Adrenal gland (tissue), 12 donors: Measurements from ENCODE around the gene LHX6. TPM values are rescaled to one million over a fixed set of nuclear protein-coding genes. Genes with fewer than 3 reads are reported as not detected.
A peak's percentile ranks its signal among the peaks of the same experiment; 100 is the strongest.

ENCODE experiments used
- DNase-seq, 7 donors: peaks; one replicate each; pipeline ENCODE4 v3.0.0-alpha.2; 2019 to 2020
- H3K27ac ChIP-seq, 5 donors: fragments of 200-600 bp; sonication (generic) in 4 of 5; 1 replicate in 3 of 5; 2 replicates in 2 of 5; pipeline versions ENCODE4 v1.5.1 to v1.8.0; 2016 to 2020; ENCODE audit warnings: mild to moderate bottlenecking in 1 of 5
- H3K27me3 ChIP-seq: fragments of 200-600 bp; 2 replicates; pipeline ENCODE4 v1.8.0; 2021
- H3K36me3 ChIP-seq, 2 donors: fragments of 200-600 bp; replicated peaks in 1 of 2; 1 replicate in 1 of 2; 2 replicates in 1 of 2; pipeline versions ENCODE4 v1.5.1 to v1.8.0; 2018 to 2022
- H3K4me1 ChIP-seq, 2 donors: fragments of 200-600 bp; replicated peaks in 1 of 2; 1 replicate in 1 of 2; 2 replicates in 1 of 2; pipeline versions ENCODE4 v1.5.1 to v1.8.0; 2018 to 2021
- H3K4me3 ChIP-seq, 4 donors: fragments of 200-600 bp; sonication (generic) in 3 of 4; one replicate each; pipeline ENCODE4 v1.5.1; 2016 to 2018
- H3K9me3 ChIP-seq, 3 donors: fragments of 200-600 bp; sonication (generic) in 1 of 3; replicated peaks in 1 of 3; 1 replicate in 2 of 3; 2 replicates in 1 of 3; pipeline versions ENCODE4 v1.5.1 to v1.8.0; 2016 to 2021
- CTCF ChIP-seq, 6 experiments: fragments of 450-650 bp in 4 of 6; fragments of 200-600 bp in 2 of 6; sonication (generic) in 1 of 6; IDR thresholded peaks; 1 replicate in 5 of 6; 2 replicates in 1 of 6; pipeline versions ENCODE4 v1.5.1 to v1.8.0; 2016 to 2021; ENCODE audit warnings: antibody characterized with exemption in 6 of 6, mild to moderate bottlenecking in 2 of 6, moderate library complexity in 1 of 6
- POLR2A ChIP-seq, 2 donors: fragments of 450-650 bp; IDR thresholded peaks; one replicate each; pipeline ENCODE4 v1.6.1; 2017; ENCODE audit warnings: antibody characterized with exemption in 2 of 2, mild to moderate bottlenecking in 2 of 2, moderate library complexity in 1 of 2
- WGBS, 4 donors: extraction: QIAGEN DNeasy Blood & Tissue Kit in 2 of 4; methylation state at CpG; one replicate each; pipeline versions ENCODE4 v1.1.5 to v1.1.7; 2013 to 2017; 5-methylcytosine and 5-hydroxymethylcytosine counted together
- intact Hi-C, 2 donors: fragments of 100-400 bp; cut with DNase I; formaldehyde crosslinking; loops; one replicate each; pipeline versions ENCODE4 v1.14.1 to v1.15.0; 2022 to 2023
- polyA plus RNA-seq, 3 donors: library from polyadenylated mRNA; stranded (reverse); fragments of 200-250 nt in 2 of 3; fragments of 350-450 nt in 1 of 3; fragmentation: Illumina TruSeq in 1 of 3; extraction: RNeasy Lipid Tissue Mini Kit (QIAGEN cat#74804) in 1 of 3; gene quantifications; one replicate each; pipeline ENCODE4 v1.2.3, GENCODE V29; 2013 to 2014
- total RNA-seq, 9 donors: library from RNA; depleted of rRNA in 4 of 9; stranded (reverse); fragments of >200 nt in 4 of 9; fragments of 120-200 nt in 1 of 9; fragmentation: NEBNext Ultra II Directional in 1 of 9; extraction: Animal tissue kit (Norgen Biotek cat#: 25700) in 1 of 9; gene quantifications; one replicate each; pipeline versions ENCODE4 v1.1.0 to v1.2.4, GENCODE V29; 2013 to 2023
- donor health status: healthy with polysubstance abuse.
- donor health status: Bipolar disorder and iron deficiency.
- donor health status: DM: yes; HTN: yes; CAD: no.
- donor health status: DM: no; HTN: no; CAD: no.
- donor health status: DM: no; HTN: no; CAD: no.
- donor health status: DM: yes; HTN: yes; CAD: no.

Gene LHX6
- total and polyA plus RNA-seq, 12 donors = 0.17 to 3.6 (median 1.5) TPM

DNA sequence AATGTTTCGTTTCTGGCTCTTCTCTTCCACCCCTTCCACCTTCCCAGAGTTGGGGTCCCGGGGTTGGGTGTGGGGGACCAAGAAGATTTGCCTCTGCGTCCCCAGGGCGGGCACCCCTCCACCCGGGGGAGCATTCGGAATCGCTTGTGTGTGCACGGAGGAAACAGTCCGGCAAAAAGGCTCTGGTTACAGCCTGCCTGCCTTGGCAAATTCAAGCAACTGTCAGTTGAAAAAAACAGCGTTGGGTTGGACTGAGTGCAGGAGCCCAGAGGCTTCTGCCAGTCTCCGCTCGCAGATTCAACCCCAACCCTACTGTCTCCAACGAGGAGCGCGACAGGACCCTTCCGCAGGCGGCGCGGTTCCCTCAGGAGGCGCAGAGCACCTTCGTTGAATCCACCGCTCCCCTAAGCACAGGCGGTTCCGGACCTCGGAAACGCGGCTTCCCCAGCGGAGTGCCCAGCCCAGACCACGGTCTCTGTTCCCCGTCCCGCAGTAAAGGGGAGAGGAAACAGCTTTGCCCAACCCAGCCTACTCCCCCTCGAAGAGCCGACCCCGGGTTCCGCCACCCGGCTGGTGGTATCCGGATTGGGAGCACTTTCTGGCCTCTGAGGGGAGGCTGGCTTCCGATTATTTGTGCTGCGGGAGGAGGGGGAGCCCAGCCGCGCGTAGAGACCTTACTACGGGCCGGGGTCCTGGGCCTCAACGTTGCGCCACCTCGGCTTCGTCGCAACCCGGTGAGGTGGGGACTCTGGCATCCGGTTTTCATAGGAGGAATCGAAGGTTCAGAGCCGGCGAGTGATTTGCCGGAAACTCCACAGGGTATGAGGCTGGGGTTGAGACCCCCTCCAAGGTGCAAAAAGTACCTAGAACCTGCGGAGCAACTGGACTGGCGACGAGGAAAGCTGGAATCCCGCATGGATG is 9.6 kb downstream of the LHX6 start:
- TF ChIP-seq POLR2A (IDR thresholded peaks at IDR 0.05) = no peak
- TF ChIP-seq CTCF (IDR thresholded peaks at IDR 0.05) = no peak
- Histone ChIP-seq H3K27ac (no peak overlapping the region), H3K27me3 (peaks cover 78% of the 10 kb centered on the region), H3K36me3 (no peaks in the 10 kb centered on the region), H3K4me3 (peak overlapping the region in 1 of 4 donors; percentile 20), H3K4me1 (peaks cover 9 to 20% of the 10 kb centered on the region in 2 donors), H3K9me3 (no peaks in the 10 kb centered on the region)
- 9 to 13% (median 9%) methylated on average over 37 to 59 of the region's 59 CpGs for WGBS, 4 donors
- intact Hi-C loops = no loop called here
- no peak for DNase-seq

GRCh38 chr9:122218071-122218934 is 10.5 kb downstream of the LHX6 start:
- 53 to 68% (median 59%) methylated on average over 11 of the region's 11 CpGs for WGBS, 4 donors
- H3K36me3 ChIP-seq = no peaks in the 10 kb centered on the region
- H3K27ac ChIP-seq = no peak overlapping the region
- H3K4me3 ChIP-seq = no peak overlapping the region
- peaks cover 76% of the 10 kb centered on the region for H3K27me3 ChIP-seq
- H3K4me1 ChIP-seq = peaks cover 18 to 29% of the 10 kb centered on the region in 2 donors
- H3K9me3 ChIP-seq = no peaks in the 10 kb centered on the region
- TF ChIP-seq POLR2A (IDR thresholded peaks at IDR 0.05) = no peak
- TF ChIP-seq CTCF (IDR thresholded peaks at IDR 0.05) = no peak
- intact Hi-C loops = no loop called here
- no peak for DNase-seq

GRCh38 chr9:122217640-122218039 is 11.1 kb downstream of the LHX6 start:
- Histone ChIP-seq H3K27ac (no peak overlapping the region), H3K27me3 (peaks cover 75% of the 10 kb centered on the region), H3K9me3 (no peaks in the 10 kb centered on the region), H3K4me3 (no peak overlapping the region), H3K4me1 (peaks cover 21 to 30% of the 10 kb centered on the region in 2 donors), H3K36me3 (no peaks in the 10 kb centered on the region)
- TF ChIP-seq POLR2A (IDR thresholded peaks at IDR 0.05) (no peak), CTCF (IDR thresholded peaks at IDR 0.05) (no peak)
- intact Hi-C loops = no loop called here
- 58 to 70% (median 65%) methylated on average over 4 of the region's 4 CpGs for WGBS, 4 donors
- DNase-seq = no peak

- DNase-seq = no peak
- peaks cover 21 to 30% of the 10 kb centered on the region in 2 donors for H3K4me1 ChIP-seq
- H3K27me3 ChIP-seq = peaks cover 68% of the 10 kb centered on the region
These were observed 11.8 kb downstream of the LHX6 start for GRCh38 chr9:122216798-122217418.

More at GRCh38 chr9:122216798-122217418, 11.8 kb downstream of the LHX6 start:
- Histone ChIP-seq H3K36me3 (no peaks in the 10 kb centered on the region), H3K27ac (no peak overlapping the region), H3K4me3 (no peak overlapping the region), H3K9me3 (no peaks in the 10 kb centered on the region)
- TF ChIP-seq CTCF (IDR thresholded peaks at IDR 0.05) (no peak), POLR2A (IDR thresholded peaks at IDR 0.05) (no peak)
- intact Hi-C loops = no loop called here
- 59 to 72% (median 62%) methylated on average over 25 to 35 of the region's 35 CpGs for WGBS, 4 donors
